Endothelial cell of umbilical vein (primary cell): ENCODE measurements around the gene SPATA32.

Experiments used
- CTCF ChIP-seq, 2 donors: IDR thresholded peaks; 1 replicate in 1 of 2; 2 replicates in 1 of 2; pipeline ENCODE4 v1.5.1; 2011; ENCODE audit warnings: low read length in 2 of 2, mild to moderate bottlenecking in 2 of 2, moderate library complexity in 2 of 2, control low read depth in 1 of 2, inconsistent platforms in 1 of 2, low read depth in 1 of 2; ENCODE audit not compliant: insufficient read depth in 1 of 2; ENCODE audit errors: extremely low read depth in 1 of 2
- JUN ChIP-seq: IDR thresholded peaks from 2 replicates; pipeline ENCODE4 v1.6.1; 2011; ENCODE audit warnings: borderline replicate concordance, low read depth; ENCODE audit not compliant: insufficient read length, insufficient read depth
- POLR2A ChIP-seq: IDR thresholded peaks from 2 replicates; pipeline ENCODE4 v1.6.1; 2012; ENCODE audit warnings: low read depth, mild to moderate bottlenecking, control low read depth, low read length

GRCh38 chr17:45221081-45222013, 40.5 kb downstream of the SPATA32 start, which contains the start of gene FMNL1:
- TF ChIP-seq CTCF (IDR thresholded peaks at IDR 0.05; ENCODE audit: extremely low read depth in 1 of 2, insufficient read depth in 1 of 2, low read depth in 1 of 2, low read length in 2 of 2) (no peak), JUN (no peak), POLR2A (no peak)
